Stomach (tissue), 4 donors: Measurements from ENCODE around the gene APH1B.

Experiments
- CTCF ChIP-seq, 7 experiments: fragments of 450-650 bp in 4 of 7; fragments of 200-600 bp in 3 of 7; sonication (generic) in 3 of 7; IDR thresholded peaks; one replicate each; pipeline ENCODE4 v1.5.1; 2016 to 2019; ENCODE audit warnings: antibody characterized with exemption in 7 of 7, control low read depth in 2 of 7, mild to moderate bottlenecking in 1 of 7
- EP300 ChIP-seq: sonication (generic); formaldehyde crosslinking; IDR thresholded peaks from one replicate; pipeline ENCODE4 v1.6.1; 2017; ENCODE audit warnings: antibody characterized with exemption
- POLR2A ChIP-seq, 4 donors: fragments of 450-650 bp; IDR thresholded peaks; one replicate each; pipeline ENCODE4 v1.6.1; 2016; ENCODE audit warnings: antibody characterized with exemption in 4 of 4, control low read depth in 2 of 4, mild to moderate bottlenecking in 1 of 4, moderate library complexity in 1 of 4

DNA sequence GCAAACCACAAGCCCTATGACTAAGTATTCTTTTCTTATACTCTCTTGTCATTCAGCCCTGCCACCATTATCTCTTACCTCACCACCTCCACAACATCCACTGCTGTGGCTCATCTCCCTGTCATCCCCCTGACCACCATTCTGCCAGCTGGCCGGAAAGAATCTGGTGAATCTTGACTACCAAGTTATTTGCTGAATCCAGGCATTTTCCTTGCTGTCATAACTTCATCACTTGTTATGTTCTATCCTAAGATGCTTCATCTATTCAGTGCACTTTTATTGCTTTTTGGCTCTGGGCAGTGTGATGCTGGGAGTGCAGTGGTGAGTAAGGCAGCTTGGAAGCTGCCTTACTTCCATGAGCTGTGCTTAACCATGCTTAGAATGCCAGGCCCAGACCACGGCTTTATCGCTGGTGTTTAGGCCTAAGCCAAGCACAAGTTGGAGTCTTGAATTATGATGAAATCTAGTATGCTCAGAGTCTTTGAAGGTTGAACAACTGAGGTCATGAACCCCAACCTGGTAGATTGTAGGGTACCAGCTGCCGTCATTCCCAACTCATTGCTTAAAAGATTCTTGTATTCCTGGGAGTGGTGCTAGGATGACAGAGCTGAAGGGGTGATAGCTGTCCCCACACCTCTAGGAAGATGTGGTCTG lies 27.0 kb upstream of the APH1B start:
- no peak for TF ChIP-seq EP300
- no peak for TF ChIP-seq CTCF (IDR thresholded peaks at IDR 0.05)
- TF ChIP-seq POLR2A (IDR thresholded peaks at IDR 0.05) = no peak
